Ovary (tissue), 3 donors: ENCODE results near the gene CCDC187.

Experiments
- CTCF ChIP-seq, 3 donors: fragments of 450-650 bp in 2 of 3; fragments of 200-600 bp in 1 of 3; IDR thresholded peaks; one replicate each; pipeline versions ENCODE4 v1.5.1 to v1.8.0; 2016 to 2022; ENCODE audit warnings: antibody characterized with exemption in 3 of 3, mild to moderate bottlenecking in 1 of 3
- EP300 ChIP-seq: sonication (generic); formaldehyde crosslinking; IDR thresholded peaks from one replicate; pipeline ENCODE4 v1.6.1; 2017; ENCODE audit warnings: antibody characterized with exemption
- POLR2A ChIP-seq: fragments of 450-650 bp; IDR thresholded peaks from one replicate; pipeline ENCODE4 v1.6.1; 2017; ENCODE audit warnings: antibody characterized with exemption, mild to moderate bottlenecking, moderate library complexity
- donor health status: DM: no; HTN: no; CAD: no.

GRCh38 chr9:136336881-136337280, 33.0 kb upstream of the CCDC187 start:
- TF ChIP-seq CTCF (IDR thresholded peaks at IDR 0.05) (no peak), POLR2A (no peak), EP300 (no peak)
